ENCODE data around the gene TEX52. TPM values are rescaled to one million over a fixed set of nuclear protein-coding genes. Genes with fewer than 3 reads are reported as not detected.

Gene TEX52
- total RNA-seq (2022; extraction: Qiagen RNA extraction; ENCODE audit: low read depth) = not detected in 5 replicates

GRCh38 chr12:2857021-2857431 lies at the start of gene TEX52:
Gene TEX52, minus strand, starts transcription at chr12:2857039. Its CDS starts 13 bp downstream, at chr12:2857026.

GRCh38 chr12:2890388-2891239 lies 33.8 kb upstream of the TEX52 start, which contains the start of gene TULP3:
Gene TULP3, plus strand, starts transcription at chr12:2890891. Its CDS starts 57 bp downstream, at chr12:2890948.

GRCh38 chr12:2877047-2877952 lies 20.5 kb upstream of the TEX52 start, which contains the start of the genes FOXM1 and RHNO1:
Gene FOXM1, minus strand, starts transcription at chr12:2877174. Its CDS starts 2,696 bp downstream, at chr12:2874478.
Gene RHNO1, plus strand, starts transcription at chr12:2877223. Its CDS starts 8,144 bp downstream, at chr12:2885367.

GRCh38 chr12:2834581-2835491 lies 22.0 kb downstream of the TEX52 start, which contains the start of gene NRIP2:
Gene NRIP2, minus strand, starts transcription at chr12:2835035. Its CDS starts 52 bp downstream, at chr12:2834983.

GRCh38 chr12:2812290-2813213 lies 44.3 kb downstream of the TEX52 start, which contains the start of gene ITFG2:
Gene ITFG2, plus strand, starts transcription at chr12:2812668. Its CDS starts 93 bp downstream, at chr12:2812761.

Other genes with a start within 250 kb of the TEX52 start
- gene FKBP4, start 62.1 kb downstream of the TEX52 start, total RNA-seq (2022; extraction: Qiagen RNA extraction; ENCODE audit: low read depth) = 88.5 to 107 TPM (median 103 TPM) in 5 replicates
- 12.9 to 18.3 TPM (median 14.5 TPM) in 5 replicates for gene ITFG2, start 44.4 kb downstream of the TEX52 start, total RNA-seq (2022; extraction: Qiagen RNA extraction; ENCODE audit: low read depth)
- gene NRIP2, start 22.0 kb downstream of the TEX52 start, total RNA-seq (2022; extraction: Qiagen RNA extraction; ENCODE audit: low read depth) = not detected in 5 replicates
- gene FOXM1, start 20.1 kb upstream of the TEX52 start, total RNA-seq (2022; extraction: Qiagen RNA extraction; ENCODE audit: low read depth) = 81.4 to 98.0 TPM (median 90.6 TPM) in 5 replicates
- 35.9 to 44.3 TPM (median 42.5 TPM) in 5 replicates for gene RHNO1, start 20.2 kb upstream of the TEX52 start, total RNA-seq (2022; extraction: Qiagen RNA extraction; ENCODE audit: low read depth)
- gene TULP3, start 33.9 kb upstream of the TEX52 start, total RNA-seq (2022; extraction: Qiagen RNA extraction; ENCODE audit: low read depth) = 15.9 to 20.1 TPM (median 19.3 TPM) in 5 replicates
- gene TEAD4, start 102.4 kb upstream of the TEX52 start, total RNA-seq (2022; extraction: Qiagen RNA extraction; ENCODE audit: low read depth) = 36.6 to 46.0 TPM (median 45.1 TPM) in 5 replicates
- gene TSPAN9, start 220.3 kb upstream of the TEX52 start, total RNA-seq (2022; extraction: Qiagen RNA extraction; ENCODE audit: low read depth) = 49.2 to 69.9 TPM (median 61.4 TPM) in 5 replicates

Measured in A549 treated with GW870086 at 1 μM for 4 hours (cell line).